T-cell (primary cell): ENCODE measurements around the gene NCLN. TPM values are rescaled to one million over a fixed set of nuclear protein-coding genes. Genes with fewer than 3 reads are reported as not detected.

Experiments used
- ATAC-seq, 4 experiments: fragments of 200-7000 bp in 3 of 4; fragments of 150-1000 bp in 1 of 4; cut with Tn5 transposase; replicated peaks in 1 of 4; 1 replicate in 3 of 4; 2 replicates in 1 of 4; pipeline ENCODE4 v1.10.0; 2021; ENCODE audit warnings: moderate library complexity in 3 of 4, mild to moderate bottlenecking in 2 of 4, moderate number of reproducible peaks in 1 of 4
- CTCF ChIA-PET, 2 donors: fragments of 300-600 bp; sonication (Branson Sonifier 250); formaldehyde crosslinking; loops; one replicate each; lab custom pipeline; 2022; ENCODE audit warnings: antibody characterized with exemption in 2 of 2; lab: Charles Lee
- POLR2A ChIA-PET, 2 donors: fragments of 300-600 bp; sonication (Branson Sonifier 250); formaldehyde crosslinking; loops; one replicate each; lab custom pipeline; 2022; ENCODE audit warnings: antibody characterized with exemption in 2 of 2; lab: Charles Lee
- DNase-seq, 35 experiments: peaks; one replicate each; pipeline versions ENCODE4 v3.0.0 to v3.0.0-alpha.2; 2013 to 2023
- H3K27ac ChIP-seq: one replicate; pipeline ENCODE4 v1.5.1; 2013; ENCODE audit warnings: low read length
- H3K27me3 ChIP-seq, 2 experiments: replicated peaks in 1 of 2; 1 replicate in 1 of 2; 2 replicates in 1 of 2; pipeline versions ENCODE4 v1.6.1 to v1.7.0; 2013; ENCODE audit warnings: low read length in 1 of 2, mixed read lengths in 1 of 2; ENCODE audit not compliant: control insufficient read depth in 2 of 2, insufficient read depth in 2 of 2; ENCODE audit errors: extremely low read depth in 1 of 2
- H3K36me3 ChIP-seq, 2 donors: 1 replicate in 1 of 2; 2 replicates in 1 of 2; pipeline versions ENCODE4 v1.6.1 to v1.7.0; 2013; ENCODE audit warnings: low read length in 1 of 2; ENCODE audit not compliant: control insufficient read depth in 2 of 2, insufficient read depth in 1 of 2; ENCODE audit errors: extremely low read depth in 1 of 2
- H3K4me1 ChIP-seq, 2 experiments: 1 replicate in 1 of 2; 2 replicates in 1 of 2; pipeline versions ENCODE4 v1.6.1 to v1.7.0; 2013; ENCODE audit warnings: low read length in 2 of 2, mixed read lengths in 1 of 2; ENCODE audit not compliant: insufficient read depth in 2 of 2, control insufficient read depth in 1 of 2; ENCODE audit errors: extremely low read depth in 1 of 2
- H3K4me3 ChIP-seq, 2 donors: 1 replicate in 1 of 2; 2 replicates in 1 of 2; pipeline versions ENCODE4 v1.5.1 to v1.7.0; 2013; ENCODE audit warnings: mild to moderate bottlenecking in 2 of 2, low read length in 1 of 2, moderate library complexity in 1 of 2; ENCODE audit not compliant: control insufficient read depth in 1 of 2; ENCODE audit errors: extremely low read depth in 1 of 2
- H3K9me3 ChIP-seq: 2 replicates; pipeline ENCODE4 v1.7.0; 2013
- H3K27ac Mint-ChIP-seq, 2 donors: one replicate each; pipeline ENCODE4 v1.8.0; 2020 to 2021; ENCODE audit warnings: mild to moderate bottlenecking in 2 of 2, mixed read lengths in 2 of 2
- H3K27me3 Mint-ChIP-seq, 2 donors: one replicate each; pipeline ENCODE4 v1.8.0; 2021 to 2022; ENCODE audit warnings: mixed read lengths in 2 of 2
- H3K36me3 Mint-ChIP-seq: one replicate; pipeline ENCODE4 v1.8.0; 2021; ENCODE audit warnings: mixed read lengths
- H3K4me1 Mint-ChIP-seq, 3 donors: one replicate each; pipeline ENCODE4 v1.8.0; 2020 to 2022; ENCODE audit warnings: mixed read lengths in 3 of 3, mild to moderate bottlenecking in 1 of 3
- H3K4me3 Mint-ChIP-seq, 3 donors: one replicate each; pipeline ENCODE4 v1.8.0; 2020 to 2022; ENCODE audit warnings: mild to moderate bottlenecking in 3 of 3, mixed read lengths in 3 of 3, moderate library complexity in 3 of 3
- H3K9me3 Mint-ChIP-seq, 3 donors: one replicate each; pipeline ENCODE4 v1.8.0; 2020 to 2022; ENCODE audit warnings: mixed read lengths in 3 of 3
- WGBS: methylation state at CpG from one replicate; pipeline ENCODE4 v1.1.5; 2013; ENCODE audit warnings: missing lambda C conversion rate; ENCODE audit not compliant: insufficient coverage; 5-methylcytosine and 5-hydroxymethylcytosine counted together
- total RNA-seq, 35 experiments: library from RNA in 6 of 35; stranded (reverse) in 6 of 35; fragments of 120-200 nt in 1 of 35; gene quantifications; one replicate each; pipeline versions ENCODE4 v1.2.1 to v1.2.4 and lab custom pipeline; 2013 to 2026

The NCLN gene
- total RNA-seq, 5 donors from 2014 or later (not counting 1 experiment from before 2014, with no cell fraction given): 47.2 to 69.5 (median 61.0) TPM

DNA sequence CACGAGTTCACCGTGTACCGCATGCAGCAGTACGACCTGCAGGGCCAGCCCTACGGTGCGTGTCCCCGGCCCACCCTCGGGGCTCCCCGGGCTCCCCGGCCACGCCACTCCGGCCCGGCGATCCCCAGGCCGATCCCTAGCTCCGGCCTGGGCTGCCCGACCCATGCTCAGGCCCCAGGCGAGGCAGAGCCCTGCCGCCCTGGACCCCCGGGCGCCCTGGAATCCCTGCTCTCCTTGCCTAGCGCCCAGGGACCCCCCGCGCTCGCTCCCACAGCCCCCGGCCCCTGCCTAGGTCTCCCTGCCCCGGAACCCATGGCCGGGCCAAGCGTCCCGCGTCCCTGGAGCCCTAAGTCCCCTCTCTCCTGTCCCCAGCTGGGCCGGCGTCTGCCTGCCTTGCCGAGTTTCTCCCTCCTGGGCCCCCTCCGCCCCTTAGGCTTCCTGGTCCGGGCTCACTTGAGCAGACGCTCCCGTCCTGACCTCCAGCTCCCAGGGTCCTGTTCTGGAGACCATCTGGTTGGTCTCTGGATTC lies 494 bp downstream of the NCLN start:
- H3K27ac Mint-ChIP-seq: peak overlapping the region; percentile 55 to 76
- peaks cover 5 to 25% of the 10 kb centered on the region in 2 donors for H3K36me3 ChIP-seq
- peaks cover 23 to 85% of the 10 kb centered on the region in 2 experiments for H3K4me1 ChIP-seq
- H3K4me3 ChIP-seq: peak overlapping the region; percentile 55 to 64
- H3K9me3 ChIP-seq: no peaks in the 10 kb centered on the region
- no peaks in the 10 kb centered on the region for H3K9me3 Mint-ChIP-seq
- POLR2A ChIA-PET: no interaction called here
- H3K36me3 Mint-ChIP-seq: peaks cover 24% of the 10 kb centered on the region
- H3K4me3 Mint-ChIP-seq: peak overlapping the region; percentile 79 to 95 (median 84)
- no peak overlapping the region for H3K27ac ChIP-seq
- ATAC-seq (peak in 1 of 4 experiments; percentile 2), DNase-seq (peak in 2 of 35 experiments; percentile 24 to 28)
- CTCF ChIA-PET: no interaction called here
- WGBS: 0% methylated on average over 38 of the region's 38 CpGs
- H3K27me3 ChIP-seq: no peaks in the 10 kb centered on the region
- H3K27me3 Mint-ChIP-seq: no peaks in the 10 kb centered on the region
- peaks cover 55 to 66% (median 65%) of the 10 kb centered on the region in 3 donors for H3K4me1 Mint-ChIP-seq

DNA sequence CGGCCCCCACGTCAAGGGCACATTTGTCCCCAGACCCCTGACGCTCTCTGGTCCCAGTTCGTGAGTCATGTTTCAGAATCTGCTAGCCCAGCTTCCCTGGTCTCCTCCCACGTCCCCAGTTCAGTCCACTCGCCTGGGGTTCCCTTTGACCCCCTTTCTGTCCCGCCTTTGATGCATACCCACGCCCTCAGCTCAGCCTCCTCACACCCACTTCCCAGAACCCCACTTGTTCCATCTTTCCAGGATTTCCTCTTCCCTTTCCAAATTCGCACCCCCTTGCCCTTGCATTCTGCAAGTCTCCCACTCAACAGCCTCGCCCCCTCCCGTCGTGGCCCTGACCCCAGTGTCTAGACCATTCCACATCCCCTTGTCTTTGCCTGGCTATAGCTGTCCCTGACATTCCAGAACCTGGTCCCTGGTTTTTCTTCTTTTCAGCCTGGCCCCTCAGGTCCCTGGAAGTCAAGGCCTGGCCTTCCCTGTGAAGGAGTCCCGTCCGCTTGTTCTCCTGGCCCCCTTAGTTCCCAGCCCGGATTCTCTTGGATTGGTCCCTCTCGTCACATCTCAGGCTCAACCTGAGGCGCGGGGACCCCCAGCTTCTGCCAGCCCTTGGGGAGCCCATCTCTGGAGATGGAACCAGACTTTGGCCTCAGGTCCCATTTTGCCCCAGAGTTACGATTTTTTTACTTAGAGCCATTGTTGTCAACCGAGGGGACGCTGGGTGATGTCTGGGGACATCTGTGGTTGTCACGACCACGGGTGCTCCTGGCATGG lies 1.3 kb downstream of the NCLN start:
- no peaks in the 10 kb centered on the region for H3K27me3 Mint-ChIP-seq
- CTCF ChIA-PET: no interaction called here
- 67% methylated on average over 19 of the region's 23 CpGs for WGBS
- peaks cover under 1 to 21% of the 10 kb centered on the region in 2 donors for H3K36me3 ChIP-seq
- no peaks in the 10 kb centered on the region for H3K9me3 ChIP-seq
- H3K4me3 Mint-ChIP-seq: peak overlapping the region; percentile 79 to 95 (median 84)
- ATAC-seq: no peak
- peak overlapping the region; percentile 55 to 76 for H3K27ac Mint-ChIP-seq
- peaks cover 55 to 64% (median 63%) of the 10 kb centered on the region in 3 donors for H3K4me1 Mint-ChIP-seq
- H3K4me3 ChIP-seq: peak overlapping the region; percentile 55 to 64
- no peak overlapping the region for H3K27ac ChIP-seq
- H3K4me1 ChIP-seq: peaks cover 18 to 77% of the 10 kb centered on the region in 2 experiments
- H3K9me3 Mint-ChIP-seq: no peaks in the 10 kb centered on the region
- peaks cover 16% of the 10 kb centered on the region for H3K36me3 Mint-ChIP-seq
- no peaks in the 10 kb centered on the region for H3K27me3 ChIP-seq
- DNase-seq: peak in 1 of 35 experiments; percentile 2
- POLR2A ChIA-PET: no interaction called here

DNA sequence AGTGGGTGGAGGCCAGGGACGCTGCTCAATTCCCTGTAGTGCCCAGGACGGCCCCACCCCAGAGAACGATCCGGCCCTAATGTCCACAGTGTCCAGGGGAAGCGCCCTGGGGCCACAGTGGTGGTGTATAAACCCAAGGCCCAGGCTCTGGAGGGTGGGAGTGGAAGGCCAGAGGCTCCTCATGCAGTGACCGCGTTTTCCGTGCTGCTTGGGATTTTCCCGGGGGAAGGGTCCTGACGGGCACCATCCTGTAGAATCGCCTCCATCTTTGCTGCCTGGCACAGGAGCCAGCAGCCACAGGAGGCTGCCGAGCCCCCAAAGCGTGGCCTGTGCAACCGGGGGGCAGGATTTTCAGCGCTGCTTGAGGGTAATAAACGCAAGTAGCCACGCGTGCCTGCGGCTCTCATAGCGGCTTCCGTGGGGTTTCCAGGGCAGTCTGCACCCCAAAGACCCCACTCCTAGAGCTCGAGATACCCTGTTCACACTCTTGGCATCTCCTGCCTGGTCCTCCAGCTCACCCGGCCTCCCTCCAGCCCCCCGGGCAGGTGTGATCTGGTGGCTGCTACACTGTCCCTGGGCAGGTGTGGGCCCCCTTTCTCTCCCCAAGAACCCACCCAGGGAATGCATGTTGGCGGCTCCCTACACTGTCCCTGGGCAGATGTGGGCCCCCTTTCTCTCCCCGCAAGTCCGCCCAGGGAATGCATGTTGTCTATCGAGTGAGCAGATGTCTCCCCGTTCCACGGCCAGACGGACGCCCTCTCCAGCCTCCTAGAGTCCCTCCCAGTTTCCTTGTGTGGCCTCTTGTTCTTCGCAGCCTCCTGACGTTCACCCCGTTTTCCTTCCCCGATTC lies 2.2 kb downstream of the NCLN start:
- Mint-ChIP-seq H3K4me3 (peak overlapping the region; percentile 79 to 95 (median 84)), H3K9me3 (no peaks in the 10 kb centered on the region), H3K27me3 (no peaks in the 10 kb centered on the region), H3K36me3 (peaks cover 14% of the 10 kb centered on the region), H3K27ac (peak overlapping the region in 1 of 2 donors; percentile 16), H3K4me1 (peaks cover 51 to 60% (median 59%) of the 10 kb centered on the region in 3 donors)
- ATAC-seq (no peak), DNase-seq (peak in 1 of 35 experiments; percentile 3)
- POLR2A ChIA-PET: no interaction called here
- Histone ChIP-seq H3K27ac (no peak overlapping the region), H3K4me1 (peaks cover 17 to 69% of the 10 kb centered on the region in 2 experiments), H3K36me3 (peaks cover 0 to 17% of the 10 kb centered on the region in 2 donors), H3K9me3 (no peaks in the 10 kb centered on the region), H3K27me3 (no peaks in the 10 kb centered on the region), H3K4me3 (no peak overlapping the region)
- WGBS: 92% methylated on average over 27 of the region's 36 CpGs
- CTCF ChIA-PET: no interaction called here

DNA sequence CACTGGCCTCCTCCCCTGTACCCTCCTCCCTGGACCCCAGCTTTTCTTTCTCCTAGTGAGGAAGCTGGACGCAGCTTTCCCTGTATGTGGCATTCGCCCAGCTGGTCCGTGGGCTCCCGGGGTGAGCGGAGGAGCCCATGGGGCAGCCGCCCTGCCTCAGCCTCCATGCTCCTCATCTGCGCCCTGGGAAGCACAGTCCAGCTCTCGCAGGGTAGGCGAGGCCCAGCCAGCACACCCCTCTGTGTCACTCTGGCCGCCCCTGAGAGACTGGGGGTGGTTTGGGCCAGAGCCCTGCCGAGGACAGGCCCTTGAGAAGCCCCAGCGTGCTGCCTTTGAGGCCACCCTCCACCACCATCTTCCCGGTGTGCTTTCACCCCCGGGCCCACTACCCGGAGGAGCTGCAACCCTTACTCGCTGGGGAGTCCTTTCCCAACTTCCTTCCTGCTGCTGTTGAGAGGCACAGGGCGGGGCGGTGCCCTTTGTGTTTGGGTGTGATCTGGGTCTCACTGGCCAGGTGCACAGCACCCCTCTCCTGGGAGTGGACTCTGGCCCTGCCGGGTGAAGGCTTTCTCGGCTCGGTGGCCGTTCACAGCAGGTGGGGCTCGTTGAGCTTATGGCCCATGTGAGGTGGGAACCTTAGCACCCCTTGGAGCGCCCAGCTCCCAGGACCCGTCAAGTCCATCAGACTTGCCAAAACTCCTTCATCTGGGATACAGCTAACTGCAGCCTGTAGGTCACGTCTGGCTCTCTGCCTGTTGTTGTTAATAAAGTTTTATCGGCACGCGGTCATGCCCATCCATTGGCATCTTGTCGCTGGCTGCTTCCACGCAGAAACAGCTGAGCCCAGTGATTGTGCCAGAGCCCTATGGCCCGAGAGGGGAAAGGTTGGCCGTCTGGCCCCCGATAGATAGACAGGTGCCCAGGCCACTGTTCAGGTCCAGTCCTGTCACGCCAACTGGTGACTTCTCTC lies 3.2 kb downstream of the NCLN start:
- no peak overlapping the region for H3K4me3 ChIP-seq
- CTCF ChIA-PET: interaction anchor here in 1 of 2 donors (0.6 kb wide), 2 partner anchors 10 to 1833 kb away, joined by 3 to 4 read pairs; no protein-coding TSS in a partner anchor
- 91% methylated on average over 28 of the region's 35 CpGs for WGBS
- no peaks in the 10 kb centered on the region for H3K27me3 ChIP-seq
- H3K9me3 Mint-ChIP-seq: no peaks in the 10 kb centered on the region
- peaks cover 12 to 58% of the 10 kb centered on the region in 2 experiments for H3K4me1 ChIP-seq
- POLR2A ChIA-PET: interaction anchor here in 1 of 2 donors (0.6 kb wide), 1 partner anchor 381 kb away, joined by 11 read pairs; no protein-coding TSS in a partner anchor
- ATAC-seq (no peak), DNase-seq (no peak)
- no peak overlapping the region for H3K27ac Mint-ChIP-seq
- no peaks in the 10 kb centered on the region for H3K9me3 ChIP-seq
- H3K4me3 Mint-ChIP-seq: peak overlapping the region; percentile 39 to 95 (median 79)
- H3K36me3 ChIP-seq: peaks cover 0 to 22% of the 10 kb centered on the region in 2 donors
- peaks cover 15% of the 10 kb centered on the region for H3K36me3 Mint-ChIP-seq
- H3K27ac ChIP-seq: no peak overlapping the region
- peaks cover 45 to 52% (median 52%) of the 10 kb centered on the region in 3 donors for H3K4me1 Mint-ChIP-seq
- H3K27me3 Mint-ChIP-seq: no peaks in the 10 kb centered on the region

DNA sequence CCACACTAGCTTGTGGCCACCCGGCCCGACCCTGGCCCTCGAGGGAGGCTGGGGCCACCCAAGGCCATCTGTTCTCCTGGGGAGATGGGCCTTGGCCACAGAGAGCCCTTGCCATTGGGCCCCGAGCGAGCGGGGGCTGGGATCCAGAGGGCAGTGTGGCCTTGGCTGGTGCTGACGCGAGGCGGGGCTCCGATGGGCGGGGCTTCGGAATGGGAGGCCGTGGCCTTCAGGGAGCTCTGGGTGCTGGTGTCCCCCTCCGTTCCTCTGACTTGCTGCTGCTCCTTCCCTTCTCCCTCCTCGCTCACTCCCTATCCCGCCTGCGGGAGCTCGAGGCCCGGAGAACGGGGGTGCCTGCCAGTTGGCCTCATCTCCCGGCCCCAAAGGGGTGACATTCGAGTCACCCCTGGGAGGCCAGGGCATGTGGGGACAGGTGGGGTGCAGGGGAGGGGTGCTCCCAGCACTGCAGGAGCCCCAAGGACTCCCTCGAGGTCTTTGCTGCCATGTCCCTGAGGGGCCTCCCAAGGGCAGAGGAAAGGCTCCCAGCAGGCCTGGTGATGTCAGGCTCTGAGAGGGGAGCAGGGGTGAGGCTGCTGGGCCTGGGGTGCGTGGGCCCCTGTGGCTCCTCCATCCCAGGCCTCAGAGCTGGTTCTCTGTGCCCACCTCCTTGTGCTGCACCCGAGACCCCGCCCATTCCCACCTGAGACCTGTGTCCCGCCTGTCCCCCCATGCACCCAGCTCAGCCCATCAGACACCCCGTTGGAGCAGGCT lies 4.2 kb downstream of the NCLN start:
- POLR2A ChIA-PET: interaction anchor here in 1 of 2 donors (0.6 kb wide), 1 partner anchor 380 kb away, joined by 11 read pairs; no protein-coding TSS in a partner anchor
- Histone ChIP-seq H3K4me3 (no peak overlapping the region), H3K27ac (no peak overlapping the region), H3K9me3 (no peaks in the 10 kb centered on the region), H3K4me1 (peaks cover 11 to 49% of the 10 kb centered on the region in 2 experiments), H3K36me3 (peaks cover 0 to 13% of the 10 kb centered on the region in 2 donors), H3K27me3 (no peaks in the 10 kb centered on the region)
- Mint-ChIP-seq H3K9me3 (no peaks in the 10 kb centered on the region), H3K27me3 (no peaks in the 10 kb centered on the region), H3K4me3 (peak overlapping the region in 1 of 3 donors; percentile 95), H3K27ac (no peak overlapping the region), H3K4me1 (peaks cover 35 to 42% (median 42%) of the 10 kb centered on the region in 3 donors), H3K36me3 (peaks cover 15% of the 10 kb centered on the region)
- 97% methylated on average over 20 of the region's 28 CpGs for WGBS
- CTCF ChIA-PET: no interaction called here
- ATAC-seq (no peak), DNase-seq (no peak)
